H1 (cell line): ENCODE measurements around the gene ITGB5. TPM values are rescaled to one million over a fixed set of nuclear protein-coding genes. Genes with fewer than 3 reads are reported as not detected.

ENCODE experiments used
- CTCF ChIA-PET: fragments of 300-600 bp; sonication (Branson Sonifier 250); formaldehyde crosslinking; loops from one replicate; lab custom pipeline; 2021; ENCODE audit not compliant: partially characterized antibody; lab: Charles Lee
- POLR2A ChIA-PET: fragments of 300-600 bp; sonication (Branson Sonifier 250); formaldehyde crosslinking; loops from one replicate; lab custom pipeline; 2021; ENCODE audit warnings: inconsistent platforms; ENCODE audit not compliant: partially characterized antibody; lab: Charles Lee
- DNase-seq, 2 experiments: peaks; one replicate each; pipeline versions ENCODE4 v3.0.0 to v3.0.0-alpha.2; 2010 to 2022; ENCODE audit warnings: low spot score in 2 of 2, low read depth in 1 of 2, mixed read lengths in 1 of 2
- FAIRE-seq: peaks from 2 replicates; lab custom pipeline; 2011; peaks lifted over from hg19 to GRCh38; lab: Jason Lieb, UNC
- H2AFZ ChIP-seq: 2 replicates; pipeline ENCODE4 v1.8.1; 2012; ENCODE audit warnings: low read length, inconsistent platforms
- H2AK5ac ChIP-seq: 2 replicates; pipeline ENCODE4 v1.6.1; 2013; ENCODE audit warnings: low read depth, low read length
- H2BK120ac ChIP-seq: replicated peaks from 2 replicates; pipeline ENCODE3; 2013; ENCODE audit warnings: low read depth, low read length, inconsistent platforms
- H2BK12ac ChIP-seq: 2 replicates; pipeline ENCODE4 v1.6.1; 2013; ENCODE audit warnings: low read depth, low read length
- H2BK15ac ChIP-seq: 2 replicates; pipeline ENCODE4 v1.6.1; 2013; ENCODE audit warnings: low read length
- H2BK20ac ChIP-seq: 2 replicates; pipeline ENCODE4 v1.6.1; 2013; ENCODE audit warnings: low read length
- H2BK5ac ChIP-seq: 2 replicates; pipeline ENCODE4 v1.6.1; 2013; ENCODE audit warnings: low read depth, low read length
- H3K14ac ChIP-seq: 2 replicates; pipeline ENCODE4 v1.6.1; 2013; ENCODE audit warnings: inconsistent platforms; ENCODE audit not compliant: insufficient read length
- H3K18ac ChIP-seq: 2 replicates; pipeline ENCODE4 v1.6.1; 2013; ENCODE audit warnings: low read length; ENCODE audit errors: extremely low read depth
- H3K23ac ChIP-seq: 2 replicates; pipeline ENCODE4 v1.6.1; 2013; ENCODE audit warnings: inconsistent platforms; ENCODE audit not compliant: insufficient read length
- H3K23me2 ChIP-seq: 2 replicates; pipeline ENCODE4 v1.6.1; 2013; ENCODE audit warnings: low read depth, low read length
- H3K27ac ChIP-seq: 2 replicates; pipeline ENCODE4 v1.6.1; 2011; ENCODE audit warnings: low read depth, low read length, inconsistent platforms
- H3K27me3 ChIP-seq, 4 experiments: replicated peaks in 1 of 4; 1 replicate in 1 of 4; 2 replicates in 3 of 4; pipeline versions ENCODE4 v1.6.1 to v1.8.1; 2011 to 2013; ENCODE audit warnings: low read length in 3 of 4, mild to moderate bottlenecking in 3 of 4, inconsistent platforms in 2 of 4, mixed read lengths in 2 of 4, moderate library complexity in 1 of 4; ENCODE audit not compliant: control insufficient read depth in 3 of 4, insufficient read depth in 3 of 4; ENCODE audit errors: extremely low read depth in 1 of 4
- H3K36me3 ChIP-seq, 4 experiments: 2 replicates each; pipeline versions ENCODE4 v1.6.1 to v1.8.1; 2011 to 2013; ENCODE audit warnings: mild to moderate bottlenecking in 4 of 4, low read length in 3 of 4, moderate library complexity in 2 of 4, control low read depth in 1 of 4, inconsistent platforms in 1 of 4; ENCODE audit not compliant: insufficient read depth in 4 of 4, control insufficient read depth in 2 of 4
- H3K4ac ChIP-seq: replicated peaks from 2 replicates; pipeline ENCODE3; 2013; ENCODE audit warnings: low read length, low read depth, mixed read lengths, inconsistent platforms; ENCODE audit not compliant: insufficient read length
- H3K4me1 ChIP-seq, 4 experiments: replicated peaks in 1 of 4; 1 replicate in 1 of 4; 2 replicates in 3 of 4; pipeline versions ENCODE4 v1.6.1 to v1.8.1; 2011 to 2013; ENCODE audit warnings: low read length in 3 of 4, inconsistent platforms in 2 of 4, mixed read lengths in 1 of 4; ENCODE audit not compliant: insufficient read depth in 4 of 4, control insufficient read depth in 3 of 4
- H3K4me2 ChIP-seq, 2 experiments: 2 replicates each; pipeline versions ENCODE4 v1.6.1 to v1.8.1; 2011 to 2013; ENCODE audit warnings: low read depth in 2 of 2, low read length in 2 of 2, control low read depth in 1 of 2, inconsistent platforms in 1 of 2, mild to moderate bottlenecking in 1 of 2; ENCODE audit not compliant: insufficient read depth in 1 of 2
- H3K4me3 ChIP-seq, 4 experiments: fragments of 200-600, 300-600 bp in 1 of 4; sonication (generic), shearing (Covaris generic), sonication (Bioruptor Twin) in 1 of 4; 2 replicates each; pipeline versions ENCODE4 v1.5.1 to v1.8.1; 2011 to 2016; ENCODE audit warnings: low read length in 4 of 4, low read depth in 3 of 4, control low read depth in 2 of 4, inconsistent platforms in 2 of 4, mild to moderate bottlenecking in 2 of 4, mixed read lengths in 1 of 4, moderate library complexity in 1 of 4; ENCODE audit not compliant: insufficient read depth in 2 of 4; ENCODE audit errors: extremely low read depth in 1 of 4
- H3K56ac ChIP-seq: replicated peaks from 2 replicates; pipeline ENCODE3; 2013; ENCODE audit warnings: low read depth, mild to moderate bottlenecking, mixed read lengths, low read length, inconsistent platforms; ENCODE audit not compliant: insufficient read length
- H3K79me1 ChIP-seq: 2 replicates; pipeline ENCODE4 v1.6.1; 2013; ENCODE audit warnings: low read depth, low read length, control low read depth
- H3K79me2 ChIP-seq, 2 experiments: 2 replicates each; pipeline versions ENCODE4 v1.6.1 to v1.8.1; 2012 to 2013; ENCODE audit warnings: low read length in 2 of 2, mild to moderate bottlenecking in 2 of 2, inconsistent platforms in 1 of 2; ENCODE audit not compliant: insufficient read depth in 2 of 2, control insufficient read depth in 1 of 2
- H3K9ac ChIP-seq, 4 experiments: replicated peaks in 1 of 4; 1 replicate in 1 of 4; 2 replicates in 3 of 4; pipeline versions ENCODE4 v1.6.1 to v1.8.1; 2011 to 2013; ENCODE audit warnings: low read depth in 3 of 4, low read length in 3 of 4, control low read depth in 2 of 4, mild to moderate bottlenecking in 2 of 4, moderate library complexity in 2 of 4, inconsistent platforms in 1 of 4; ENCODE audit errors: extremely low read depth in 1 of 4
- H3K9me3 ChIP-seq, 2 experiments: 2 replicates each; pipeline versions ENCODE4 v1.6.1 to v1.8.1; 2012 to 2013; ENCODE audit warnings: mild to moderate bottlenecking in 2 of 2, moderate library complexity in 2 of 2, control low read depth in 1 of 2, inconsistent platforms in 1 of 2, low read depth in 1 of 2, low read length in 1 of 2, mixed read lengths in 1 of 2; ENCODE audit not compliant: insufficient read depth in 2 of 2
- H4K20me1 ChIP-seq, 2 experiments: replicated peaks in 1 of 2; 2 replicates each; pipeline versions ENCODE3 to v1.8.1; 2011 to 2013; ENCODE audit warnings: inconsistent platforms in 2 of 2, low read length in 2 of 2, mild to moderate bottlenecking in 1 of 2; ENCODE audit not compliant: insufficient read depth in 2 of 2, control insufficient read depth in 1 of 2
- H4K5ac ChIP-seq: 2 replicates; pipeline ENCODE4 v1.6.1; 2013; ENCODE audit warnings: low read length, low read depth, mixed read lengths, inconsistent platforms; ENCODE audit not compliant: insufficient read length
- H4K8ac ChIP-seq: 2 replicates; pipeline ENCODE4 v1.8.0; 2013; ENCODE audit warnings: mild to moderate bottlenecking, moderate library complexity, low read length, inconsistent platforms; ENCODE audit not compliant: insufficient read depth; ENCODE audit errors: extremely low read depth
- H4K91ac ChIP-seq: replicated peaks from 2 replicates; pipeline ENCODE3; 2013; ENCODE audit warnings: low read length, mixed read lengths, inconsistent platforms; ENCODE audit not compliant: insufficient read length
- JUN ChIP-seq: IDR thresholded peaks from 2 replicates; pipeline ENCODE4 v1.6.1; 2011; ENCODE audit warnings: low read depth, mild to moderate bottlenecking, improper control_type of control experiment, low read length
- MAFK ChIP-seq: IDR thresholded peaks from 2 replicates; pipeline ENCODE4 v1.6.1; 2012; ENCODE audit warnings: low read depth, mild to moderate bottlenecking, improper control_type of control experiment, low read length
- SRF ChIP-seq: IDR thresholded peaks from 2 replicates; pipeline ENCODE4 v1.6.1; 2011; ENCODE audit warnings: mild to moderate bottlenecking, low read depth, low read length, moderate library complexity
- YY1 ChIP-seq: IDR thresholded peaks from 2 replicates; pipeline ENCODE4 v1.6.1; 2011; ENCODE audit warnings: low read depth, mild to moderate bottlenecking, low read length
- WGBS, 2 experiments: shearing (Covaris generic) in 1 of 2; methylation state at CpG; one replicate each; pipeline versions ENCODE4 v1.1.6 to v1.1.7; 2013 to 2015; ENCODE audit warnings: low lambda C conversion rate in 2 of 2, mixed read lengths in 2 of 2, inconsistent platforms in 1 of 2, low coverage in 1 of 2, missing lambda C conversion rate in 1 of 2; ENCODE audit not compliant: insufficient replicate concordance in 2 of 2, insufficient coverage in 1 of 2, insufficient read length in 1 of 2; ENCODE audit errors: extremely low coverage in 1 of 2, missing lambda C conversion rate in 1 of 2; 5-methylcytosine and 5-hydroxymethylcytosine counted together
- polyA plus RNA-seq, 7 experiments: library from polyadenylated mRNA; depleted of rRNA in 3 of 7; stranded (reverse) in 5 of 7; unstranded in 2 of 7; fragments of >200 nt in 5 of 7; fragments of 200-250 nt in 2 of 7; gene quantifications; 1 replicate in 5 of 7; 2 replicates in 1 of 7; 4 replicates in 1 of 7; pipeline versions ENCODE4 v1.2.1 to v1.2.3, GENCODE V29; 2011 to 2013; ENCODE audit warnings: missing spikeins in 2 of 7, mixed read lengths in 2 of 7
- total RNA-seq: library from RNA; stranded (reverse); fragmentation: NEBNext Ultra II Directional; extraction: Animal tissue kit (Norgen Biotek cat#: 25700); gene quantifications from 2 replicates; pipeline ENCODE4 v1.2.1, GENCODE V29; 2021

Gene ITGB5
- total and polyA plus RNA-seq, 2 of the 8 experiments (the other 6 are each of a cell fraction or from before 2014, with no cell fraction given) = 101 to 268 TPM

DNA sequence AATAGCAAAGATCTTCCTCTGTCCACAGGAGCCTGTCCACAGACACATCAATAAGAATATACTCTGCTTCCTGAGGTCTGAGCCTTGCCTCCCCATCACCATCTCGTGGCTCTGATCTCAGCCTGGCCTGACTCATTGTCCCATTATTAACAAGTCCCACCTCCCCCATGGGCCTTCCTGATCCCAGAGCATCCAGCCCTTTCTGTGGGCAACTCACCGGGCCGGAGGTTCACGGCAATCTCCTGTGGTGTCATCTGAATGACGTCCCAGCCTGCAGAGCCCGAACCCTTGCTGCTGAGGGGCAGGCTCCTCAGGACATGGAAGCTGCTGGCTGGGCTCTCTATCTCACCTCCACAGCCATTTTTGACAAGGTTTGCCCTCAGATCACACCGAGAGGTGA is 28.1 kb downstream of the ITGB5 start:
- H2BK20ac ChIP-seq = no peak overlapping the region
- no peak for DNase-seq
- no peak overlapping the region for H2BK5ac ChIP-seq
- no peaks in the 10 kb centered on the region for H3K9me3 ChIP-seq
- H3K9ac ChIP-seq = no peak overlapping the region
- peaks cover 0 to 15% of the 10 kb centered on the region in 2 experiments; a peak in 2 of 4 replicates for H3K79me2 ChIP-seq
- no peaks in the 10 kb centered on the region for H3K27me3 ChIP-seq
- peaks cover 0 to 1% of the 10 kb centered on the region in 2 experiments for H4K20me1 ChIP-seq
- 79% methylated on average over 7 of the region's 7 CpGs; no CpG with 5 or more reads in 1 of the 2 experiments for WGBS, 2 experiments
- H3K14ac ChIP-seq = no peak overlapping the region
- H4K91ac ChIP-seq = no peak overlapping the region
- H3K18ac ChIP-seq = no peak overlapping the region
- H3K23me2 ChIP-seq = no peaks in the 10 kb centered on the region
- H3K79me1 ChIP-seq = peaks cover 5% of the 10 kb centered on the region
- no peak overlapping the region for H2AFZ ChIP-seq
- POLR2A ChIA-PET = no interaction called here
- no peak overlapping the region; the same call in none of the 2 replicates for H4K8ac ChIP-seq
- H3K36me3 ChIP-seq = peaks cover 0 to 10% (median 1%) of the 10 kb centered on the region in 4 experiments; a peak in 2 of 8 replicates
- H3K4me3 ChIP-seq = no peak overlapping the region
- CTCF ChIA-PET = interaction anchor here (0.8 kb wide), 1 partner anchor 9 kb away, joined by 3 read pairs; no protein-coding TSS in a partner anchor
- H2BK15ac ChIP-seq = no peak overlapping the region
- H4K5ac ChIP-seq = no peak overlapping the region
- peaks cover 0 to 8% (median 3%) of the 10 kb centered on the region in 4 experiments; a peak in 3 of 7 replicates for H3K4me1 ChIP-seq
- no peak overlapping the region for H3K4me2 ChIP-seq
- H2AK5ac ChIP-seq = no peak overlapping the region
- H2BK120ac ChIP-seq = no peak overlapping the region
- TF ChIP-seq YY1 (no peak), SRF (no peak), MAFK (no peak), JUN (no peak)
- H3K4ac ChIP-seq = no peak overlapping the region
- H3K23ac ChIP-seq = no peak overlapping the region
- no peak overlapping the region for H3K27ac ChIP-seq
- no peak overlapping the region for H3K56ac ChIP-seq
- no peak for FAIRE-seq
- no peak overlapping the region for H2BK12ac ChIP-seq
